Measurements from ENCODE around the gene ZNRF1.
"Not testable (repeated sequence)": the region's sequence is repeated elsewhere in the genome, so short reads cannot be mapped to it uniquely, and the experiment has no call there.

The ZNRF1 gene

GRCh38 chr16:75127713-75128415 is 129.0 kb downstream of the ZNRF1 start:
- FAIRE-seq, result no peak
- no peak for DNase-seq (ENCODE audit: insufficient read length, low spot score)
- TF ChIP-seq CTCF (IDR thresholded peaks at IDR 0.05; ENCODE audit: insufficient read depth, missing control alignments), result no peak

GRCh38 chr16:75129421-75130149 is 130.8 kb downstream of the ZNRF1 start:
- DNase-seq (ENCODE audit: insufficient read length, low spot score); FAIRE-seq: not testable (repeated sequence)

GRCh38 chr16:75130150-75130771 is 131.4 kb downstream of the ZNRF1 start:
- DNase-seq (ENCODE audit: insufficient read length, low spot score), result no peak
- TF ChIP-seq CTCF (IDR thresholded peaks at IDR 0.05; ENCODE audit: insufficient read depth, missing control alignments), result no peak

GRCh38 chr16:75131081-75131480 is 132.3 kb downstream of the ZNRF1 start:
- no peak for FAIRE-seq
- TF ChIP-seq CTCF (IDR thresholded peaks at IDR 0.05; ENCODE audit: insufficient read depth, missing control alignments), result no peak
- no peak for DNase-seq (ENCODE audit: insufficient read length, low spot score)

More at GRCh38 chr16:75130150-75130771, 131.4 kb downstream of the ZNRF1 start:
- FAIRE-seq, result no peak

DNA sequence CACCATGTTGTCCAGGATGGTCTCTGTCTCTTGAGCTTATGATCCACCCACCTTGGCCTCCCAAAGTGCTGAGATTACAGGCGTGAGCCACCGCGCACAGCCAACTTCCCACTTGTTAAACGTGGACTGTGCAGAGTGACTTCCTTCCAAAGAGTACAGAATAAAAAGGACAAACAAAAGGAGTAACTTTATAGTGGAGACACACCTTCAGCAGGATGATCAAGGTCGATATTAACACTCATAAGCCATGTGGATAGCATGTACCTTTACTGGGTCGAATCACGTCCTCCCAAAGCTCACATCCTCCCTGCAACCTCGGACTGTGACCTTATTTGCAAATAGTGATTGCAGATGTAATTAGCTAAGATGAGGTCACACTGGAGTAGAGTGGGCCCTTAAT is 139.4 kb downstream of the ZNRF1 start:
- DNase-seq (ENCODE audit: insufficient read length, low spot score), result no peak
- no peak for TF ChIP-seq CTCF (IDR thresholded peaks at IDR 0.05; ENCODE audit: insufficient read depth, missing control alignments)
- FAIRE-seq, result no peak

DNA sequence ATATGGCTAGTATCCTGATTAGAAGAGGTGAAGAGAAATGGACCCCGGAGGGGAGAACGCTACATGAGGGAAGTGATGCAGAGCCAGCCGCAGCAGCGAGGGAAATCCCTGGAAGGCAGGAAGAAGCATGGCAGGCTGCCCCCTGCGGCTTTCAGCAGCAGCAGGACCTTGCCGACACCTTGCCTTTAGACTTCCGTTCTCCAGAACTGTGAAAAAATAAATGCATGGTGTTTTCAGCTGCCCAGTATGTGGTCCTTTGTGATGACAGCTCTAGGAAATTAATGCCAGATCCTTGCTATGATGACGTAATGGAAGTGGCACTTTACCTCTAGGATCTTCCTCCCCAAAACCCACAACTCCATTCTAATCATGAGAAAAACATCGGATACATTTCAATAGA is 139.8 kb downstream of the ZNRF1 start:
- FAIRE-seq (no peak), DNase-seq (ENCODE audit: insufficient read length, low spot score) (no peak)
- no peak for TF ChIP-seq CTCF (IDR thresholded peaks at IDR 0.05; ENCODE audit: insufficient read depth, missing control alignments)

DNA sequence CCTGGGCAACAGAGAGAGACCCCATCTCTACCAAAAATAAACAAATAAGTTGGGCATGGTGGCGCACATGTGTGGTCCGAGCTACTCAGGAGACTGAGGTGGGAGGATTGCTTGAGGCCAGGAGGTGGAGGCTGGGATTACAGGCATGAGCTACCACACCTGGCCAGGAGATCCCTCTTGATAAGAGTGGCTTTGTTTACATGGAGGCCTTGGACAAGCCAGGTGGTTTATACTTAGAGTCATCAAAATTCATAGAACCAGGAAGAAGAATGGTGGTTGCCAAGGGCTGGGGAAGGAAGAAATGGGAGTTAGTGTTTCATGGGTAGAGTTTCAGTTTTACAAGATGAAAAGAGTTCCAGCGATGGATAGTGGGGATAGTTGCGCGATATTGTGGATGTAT is 140.7 kb downstream of the ZNRF1 start:
- FAIRE-seq (no peak), DNase-seq (ENCODE audit: insufficient read length, low spot score) (no peak)
- TF ChIP-seq CTCF (IDR thresholded peaks at IDR 0.05; ENCODE audit: insufficient read depth, missing control alignments), result no peak
